Esophagus squamous epithelium (tissue), 5 donors: ENCODE results near the gene RCOR3. TPM values are rescaled to one million over a fixed set of nuclear protein-coding genes. Genes with fewer than 3 reads are reported as not detected.

ENCODE experiments used
- DNase-seq: peaks from one replicate; lab custom pipeline; 2025; lab: John Stamatoyannopoulos, UW
- H3K27ac ChIP-seq, 4 donors: fragments of 200-600 bp; sonication (generic); one replicate each; pipeline ENCODE4 v1.5.1; 2016 to 2019; ENCODE audit warnings: mild to moderate bottlenecking in 1 of 4
- H3K27me3 ChIP-seq, 4 donors: fragments of 200-600 bp; sonication (generic); 1 replicate in 3 of 4; 2 replicates in 1 of 4; pipeline versions ENCODE4 v1.5.1 to v1.6.0; 2017 to 2021; ENCODE audit warnings: antibody characterized with exemption in 1 of 4
- H3K36me3 ChIP-seq, 3 donors: fragments of 200-600 bp; sonication (generic); one replicate each; pipeline ENCODE4 v1.5.1; 2016 to 2019
- H3K4me1 ChIP-seq, 3 donors: fragments of 200-600 bp; sonication (generic); one replicate each; pipeline ENCODE4 v1.5.1; 2017 to 2019
- H3K4me3 ChIP-seq, 4 donors: fragments of 200-600 bp; sonication (generic); 1 replicate in 3 of 4; 2 replicates in 1 of 4; pipeline ENCODE4 v1.5.1; 2016 to 2019; ENCODE audit warnings: mild to moderate bottlenecking in 2 of 4, moderate library complexity in 1 of 4
- H3K9me3 ChIP-seq, 3 donors: fragments of 200-600 bp; sonication (generic); one replicate each; pipeline ENCODE4 v1.5.1; 2016 to 2019
- CTCF ChIP-seq, 6 experiments: fragments of 450-650 bp in 4 of 6; fragments of 200-600 bp in 2 of 6; sonication (generic) in 2 of 6; IDR thresholded peaks; one replicate each; pipeline ENCODE4 v1.5.1; 2016 to 2019; ENCODE audit warnings: antibody characterized with exemption in 6 of 6, mild to moderate bottlenecking in 4 of 6, moderate library complexity in 4 of 6
- POLR2A ChIP-seq, 4 donors: fragments of 450-650 bp; IDR thresholded peaks; one replicate each; pipeline ENCODE4 v1.6.1; 2017; ENCODE audit warnings: antibody characterized with exemption in 4 of 4, mild to moderate bottlenecking in 4 of 4, moderate library complexity in 3 of 4
- WGBS, 2 donors: methylation state at CpG; one replicate each; pipeline ENCODE4 v1.1.5; 2018; 5-methylcytosine and 5-hydroxymethylcytosine counted together
- intact Hi-C: fragments of 100-400 bp; cut with DNase I; formaldehyde crosslinking; loops from one replicate; pipeline ENCODE4 v1.15.0; 2022
- total RNA-seq, 4 donors: library from RNA; depleted of rRNA; stranded (reverse); fragments of >200 nt; gene quantifications; one replicate each; pipeline ENCODE4 v1.1.0, GENCODE V29; 2016
- donor health status: DM: yes; HTN: yes; CAD: no.

RCOR3 gene
- total RNA-seq, result 10 to 100 TPM; 10.8 to 37.8 (median 18.9) TPM

- 1 to 2% methylated on average over 19 to 22 of the region's 97 CpGs for WGBS, 2 donors
- Histone ChIP-seq H3K4me3 (peak within 1 kb of the TSS; percentile 94 to 97 (median 96)), H3K27me3 (no peaks in the 10 kb centered on the region), H3K4me1 (peaks cover 10 to 38% (median 16%) of the 10 kb centered on the region in 3 donors), H3K27ac (peak within 1 kb of the TSS; percentile 92 to 100 (median 100)), H3K9me3 (no peaks in the 10 kb centered on the region), H3K36me3 (peaks cover 0 to 16% (median 2%) of the 10 kb centered on the region in 3 donors)
- TF ChIP-seq CTCF (IDR thresholded peaks at IDR 0.05), result peak; percentile 47 to 69 (median 58)
- peak in 2 of 4 donors; percentile 77 for TF ChIP-seq POLR2A (IDR thresholded peaks at IDR 0.05)
- intact Hi-C loops, result no loop called here
- DNase-seq, result peak; percentile 86
These were observed at the start of gene RCOR3 for GRCh38 chr1:211258756-211259637. Gene RCOR3 (plus strand): TSS chr1:211259366. CDS start chr1:211259561, 195 bp downstream.

- Histone ChIP-seq H3K27ac (no peak overlapping the region), H3K4me3 (no peak overlapping the region), H3K9me3 (peaks cover 0 to 4% (median 0%) of the 10 kb centered on the region in 3 donors), H3K36me3 (no peaks in the 10 kb centered on the region), H3K4me1 (no peaks in the 10 kb centered on the region), H3K27me3 (no peaks in the 10 kb centered on the region)
- TF ChIP-seq CTCF (IDR thresholded peaks at IDR 0.05), result no peak
- no peak for TF ChIP-seq POLR2A (IDR thresholded peaks at IDR 0.05)
- 90 to 100% methylated on average over 5 of the region's 5 CpGs for WGBS, 2 donors
- intact Hi-C loops, result no loop called here
- no peak for DNase-seq
These were observed 49.1 kb upstream of the RCOR3 start for GRCh38 chr1:211210052-211210451.

- WGBS, 2 donors, result 81 to 91% methylated on average over 5 to 6 of the region's 6 CpGs
- TF ChIP-seq POLR2A (IDR thresholded peaks at IDR 0.05) (no peak), CTCF (IDR thresholded peaks at IDR 0.05) (no peak)
- intact Hi-C loops, result no loop called here
These were observed 48.2 kb upstream of the RCOR3 start for GRCh38 chr1:211210965-211211364.

GRCh38 chr1:211213702-211214101 lies 45.5 kb upstream of the RCOR3 start:
- no peak for DNase-seq
- H3K9me3 ChIP-seq, result no peaks in the 10 kb centered on the region
- no peak overlapping the region for H3K4me3 ChIP-seq
- no peak for TF ChIP-seq POLR2A (IDR thresholded peaks at IDR 0.05)
- TF ChIP-seq CTCF (IDR thresholded peaks at IDR 0.05), result no peak
- no peaks in the 10 kb centered on the region for H3K36me3 ChIP-seq
- 93 to 100% methylated on average over 2 of the region's 2 CpGs for WGBS, 2 donors
- no peaks in the 10 kb centered on the region for H3K27me3 ChIP-seq
- no peaks in the 10 kb centered on the region for H3K4me1 ChIP-seq
- intact Hi-C loops, result no loop called here
- H3K27ac ChIP-seq, result no peak overlapping the region

More at GRCh38 chr1:211210965-211211364, 48.2 kb upstream of the RCOR3 start:
- Histone ChIP-seq H3K27ac (no peak overlapping the region), H3K9me3 (peaks cover 0 to 4% (median 0%) of the 10 kb centered on the region in 3 donors), H3K36me3 (no peaks in the 10 kb centered on the region), H3K4me1 (no peaks in the 10 kb centered on the region), H3K27me3 (no peaks in the 10 kb centered on the region), H3K4me3 (no peak overlapping the region)
- no peak for DNase-seq

GRCh38 chr1:211215577-211215976 lies 43.6 kb upstream of the RCOR3 start:
- no peak for DNase-seq
- peaks cover 0 to 5% (median 0%) of the 10 kb centered on the region in 4 donors for H3K27me3 ChIP-seq
- no peaks in the 10 kb centered on the region for H3K9me3 ChIP-seq
- peaks cover 0 to 9% (median 0%) of the 10 kb centered on the region in 3 donors for H3K4me1 ChIP-seq
- no peak overlapping the region for H3K27ac ChIP-seq
- no peak for TF ChIP-seq CTCF (IDR thresholded peaks at IDR 0.05)
- TF ChIP-seq POLR2A (IDR thresholded peaks at IDR 0.05), result no peak
- intact Hi-C loops, result no loop called here
- no peak overlapping the region for H3K4me3 ChIP-seq
- H3K36me3 ChIP-seq, result no peaks in the 10 kb centered on the region
- WGBS, 2 donors, result 100% methylated on average over 1 of the region's 1 CpG
